ENCODE data around the gene RAD17. TPM values are rescaled to one million over a fixed set of nuclear protein-coding genes. Genes with fewer than 3 reads are reported as not detected.

The RAD17 gene
- total and polyA plus RNA-seq, 5 donors from 2014 or later: 16.5 to 23.3 (median 19.5) TPM

- Histone ChIP-seq H3K27me3 (ENCODE audit: control insufficient read depth, insufficient read depth, low read length) (no peaks in the 10 kb centered on the region), H3K9me3 (ENCODE audit: control insufficient read depth in 2 of 2, low read length in 2 of 2) (no peaks in the 10 kb centered on the region), H3K27ac (ENCODE audit: insufficient read depth, low read length, poor library complexity, severe bottlenecking) (peak within 1 kb of the TSS; percentile 41), H3K36me3 (ENCODE audit: control insufficient read depth, insufficient read depth, low read length) (peaks cover 6% of the 10 kb centered on the region), H3K4me3 (ENCODE audit: low read depth, low read length) (peak within 1 kb of the TSS; percentile 60), H3K4me1 (ENCODE audit: control insufficient read depth, insufficient read depth, low read length, poor library complexity, severe bottlenecking) (peaks cover 5% of the 10 kb centered on the region)
- no peaks in the 10 kb centered on the region for H3K27me3 Mint-ChIP-seq
- ATAC-seq (ENCODE audit: low read depth in 2 of 2) (peak; percentile 67 to 73), DNase-seq (peak; percentile 24 to 33 (median 28))
- H3K9me3 Mint-ChIP-seq: no peaks in the 10 kb centered on the region
- peak within 1 kb of the TSS; percentile 55 to 92 (median 72) for H3K27ac Mint-ChIP-seq
- peak within 1 kb of the TSS; percentile 67 to 87 (median 74) for H3K4me3 Mint-ChIP-seq
- H3K4me1 Mint-ChIP-seq: peaks cover 0 to 16% (median 7%) of the 10 kb centered on the region in 4 donors
- H3K36me3 Mint-ChIP-seq: peaks cover 5% of the 10 kb centered on the region
Measured at GRCh38 chr5:69414885-69415583, 45.4 kb downstream of the RAD17 start, which contains the start of gene MARVELD2. Gene MARVELD2 (plus strand): TSS chr5:69415116. CDS start chr5:69419386, 4,270 bp downstream.

DNA sequence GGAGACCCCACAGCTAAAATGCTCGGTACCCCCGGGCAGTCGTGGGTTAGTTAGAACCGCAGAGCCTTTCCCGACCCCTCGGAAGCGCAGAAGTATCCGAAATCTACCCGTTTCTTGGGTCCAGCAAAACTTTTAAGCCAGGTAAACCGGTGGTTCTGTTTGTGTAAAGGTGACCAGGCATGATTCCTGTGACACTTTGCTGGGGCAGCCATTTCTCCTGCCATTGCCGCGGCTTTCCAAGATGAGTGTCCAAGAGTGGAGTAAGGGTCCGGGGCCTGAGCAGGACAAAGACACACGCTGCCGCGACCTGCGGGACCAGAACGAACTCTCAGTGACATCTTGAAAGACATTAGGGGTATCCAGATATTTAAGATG, 46.0 kb downstream of the RAD17 start:
- H3K4me3 ChIP-seq (ENCODE audit: low read depth, low read length): peak overlapping the region; percentile 13
- H3K4me1 ChIP-seq (ENCODE audit: control insufficient read depth, insufficient read depth, low read length, poor library complexity, severe bottlenecking): peaks cover 5% of the 10 kb centered on the region
- H3K9me3 ChIP-seq (ENCODE audit: control insufficient read depth in 2 of 2, low read length in 2 of 2): no peaks in the 10 kb centered on the region
- H3K4me3 Mint-ChIP-seq: peak overlapping the region in 3 of 4 donors; percentile 65 to 87 (median 74)
- H3K36me3 Mint-ChIP-seq: peaks cover 5% of the 10 kb centered on the region
- H3K27ac Mint-ChIP-seq: peak overlapping the region in 2 of 3 donors; percentile 20 to 72
- no peaks in the 10 kb centered on the region for H3K27me3 Mint-ChIP-seq
- no peaks in the 10 kb centered on the region for H3K27me3 ChIP-seq (ENCODE audit: control insufficient read depth, insufficient read depth, low read length)
- ATAC-seq (ENCODE audit: low read depth in 2 of 2): no peak
- peaks cover 4% of the 10 kb centered on the region for H3K36me3 ChIP-seq (ENCODE audit: control insufficient read depth, insufficient read depth, low read length)
- no peaks in the 10 kb centered on the region for H3K9me3 Mint-ChIP-seq
- peaks cover 0 to 16% (median 7%) of the 10 kb centered on the region in 4 donors for H3K4me1 Mint-ChIP-seq
- no peak overlapping the region for H3K27ac ChIP-seq (ENCODE audit: insufficient read depth, low read length, poor library complexity, severe bottlenecking)
- DNase-seq: no peak

DNA sequence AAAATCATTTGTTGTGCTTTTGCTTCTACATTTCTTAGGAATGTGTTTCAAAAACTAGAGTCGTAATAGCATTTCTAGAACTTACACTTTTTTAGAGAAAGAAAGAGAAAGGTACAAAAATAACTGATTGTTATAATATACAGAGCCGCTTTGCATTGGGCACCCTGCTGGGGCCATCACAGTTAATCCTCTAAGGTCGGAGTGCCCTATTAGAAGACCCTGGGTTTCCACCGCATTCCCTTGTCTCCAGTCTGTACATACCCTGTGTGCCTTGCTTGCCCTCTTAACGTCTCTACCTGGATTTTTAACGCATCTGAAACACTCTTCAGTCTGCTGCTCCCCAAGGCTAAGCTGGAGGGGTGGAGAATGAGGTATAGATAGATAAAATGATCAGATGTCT, 46.6 kb downstream of the RAD17 start:
- Mint-ChIP-seq H3K36me3 (peaks cover 5% of the 10 kb centered on the region), H3K4me3 (peak overlapping the region; percentile 66 to 87 (median 76)), H3K27me3 (no peaks in the 10 kb centered on the region), H3K4me1 (peaks cover 0 to 16% (median 7%) of the 10 kb centered on the region in 4 donors), H3K27ac (peak overlapping the region in 2 of 3 donors; percentile 66 to 72), H3K9me3 (no peaks in the 10 kb centered on the region)
- Histone ChIP-seq H3K4me1 (ENCODE audit: control insufficient read depth, insufficient read depth, low read length, poor library complexity, severe bottlenecking) (peaks cover 5% of the 10 kb centered on the region), H3K27me3 (ENCODE audit: control insufficient read depth, insufficient read depth, low read length) (no peaks in the 10 kb centered on the region), H3K27ac (ENCODE audit: insufficient read depth, low read length, poor library complexity, severe bottlenecking) (no peak overlapping the region), H3K4me3 (ENCODE audit: low read depth, low read length) (no peak overlapping the region), H3K9me3 (ENCODE audit: control insufficient read depth in 2 of 2, low read length in 2 of 2) (no peaks in the 10 kb centered on the region), H3K36me3 (ENCODE audit: control insufficient read depth, insufficient read depth, low read length) (peaks cover 4% of the 10 kb centered on the region)
- DNase-seq: no peak
- ATAC-seq (ENCODE audit: low read depth in 2 of 2): no peak

GRCh38 chr5:69416699-69417098, 47.1 kb downstream of the RAD17 start:
- H3K27me3 Mint-ChIP-seq: no peaks in the 10 kb centered on the region
- no peak overlapping the region for H3K27ac Mint-ChIP-seq
- H3K27me3 ChIP-seq (ENCODE audit: control insufficient read depth, insufficient read depth, low read length): no peaks in the 10 kb centered on the region
- ATAC-seq (ENCODE audit: low read depth in 2 of 2): no peak
- H3K4me3 Mint-ChIP-seq: peak overlapping the region; percentile 55 to 85 (median 72)
- no peak overlapping the region for H3K27ac ChIP-seq (ENCODE audit: insufficient read depth, low read length, poor library complexity, severe bottlenecking)
- no peak overlapping the region for H3K4me3 ChIP-seq (ENCODE audit: low read depth, low read length)
- H3K4me1 ChIP-seq (ENCODE audit: control insufficient read depth, insufficient read depth, low read length, poor library complexity, severe bottlenecking): peaks cover 5% of the 10 kb centered on the region
- no peaks in the 10 kb centered on the region for H3K9me3 ChIP-seq (ENCODE audit: control insufficient read depth in 2 of 2, low read length in 2 of 2)
- no peaks in the 10 kb centered on the region for H3K9me3 Mint-ChIP-seq
- peaks cover under 1% of the 10 kb centered on the region for H3K36me3 Mint-ChIP-seq
- no peak for DNase-seq
- H3K36me3 ChIP-seq (ENCODE audit: control insufficient read depth, insufficient read depth, low read length): peaks cover 4% of the 10 kb centered on the region
- H3K4me1 Mint-ChIP-seq: peaks cover 0 to 16% (median 7%) of the 10 kb centered on the region in 4 donors

DNA sequence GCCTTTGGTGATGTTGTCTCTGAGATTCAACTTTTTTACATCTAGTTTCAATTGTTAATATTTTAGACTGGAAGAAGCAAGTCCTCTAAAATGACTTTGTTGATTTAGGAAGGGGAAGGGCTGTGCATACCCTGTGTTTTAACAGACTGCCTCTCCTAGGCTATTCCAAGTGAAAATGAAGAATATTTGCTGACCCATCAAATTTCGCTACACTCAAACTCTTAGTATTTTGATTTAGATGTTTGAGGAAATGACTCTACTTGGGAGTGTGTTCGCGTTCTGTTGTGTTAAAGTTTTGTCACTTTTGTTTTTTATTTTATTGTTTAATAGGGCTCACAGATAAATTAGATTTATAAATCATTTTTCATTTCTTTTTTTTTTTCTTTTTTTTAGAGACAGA, 48.9 kb downstream of the RAD17 start:
- Histone ChIP-seq H3K27me3 (ENCODE audit: control insufficient read depth, insufficient read depth, low read length) (no peaks in the 10 kb centered on the region), H3K27ac (ENCODE audit: insufficient read depth, low read length, poor library complexity, severe bottlenecking) (no peak overlapping the region), H3K4me3 (ENCODE audit: low read depth, low read length) (no peak overlapping the region), H3K4me1 (ENCODE audit: control insufficient read depth, insufficient read depth, low read length, poor library complexity, severe bottlenecking) (peaks cover 5% of the 10 kb centered on the region), H3K36me3 (ENCODE audit: control insufficient read depth, insufficient read depth, low read length) (peaks cover 4% of the 10 kb centered on the region), H3K9me3 (ENCODE audit: control insufficient read depth in 2 of 2, low read length in 2 of 2) (no peaks in the 10 kb centered on the region)
- H3K27me3 Mint-ChIP-seq: no peaks in the 10 kb centered on the region
- ATAC-seq (ENCODE audit: low read depth in 2 of 2) (no peak), DNase-seq (no peak)
- peak overlapping the region in 1 of 4 donors; percentile 33 for H3K4me3 Mint-ChIP-seq
- H3K9me3 Mint-ChIP-seq: peaks cover 0 to 4% (median 0%) of the 10 kb centered on the region in 7 donors
- H3K4me1 Mint-ChIP-seq: peaks cover 0 to 16% (median 7%) of the 10 kb centered on the region in 4 donors
- H3K27ac Mint-ChIP-seq: no peak overlapping the region
- H3K36me3 Mint-ChIP-seq: no peaks in the 10 kb centered on the region

DNA sequence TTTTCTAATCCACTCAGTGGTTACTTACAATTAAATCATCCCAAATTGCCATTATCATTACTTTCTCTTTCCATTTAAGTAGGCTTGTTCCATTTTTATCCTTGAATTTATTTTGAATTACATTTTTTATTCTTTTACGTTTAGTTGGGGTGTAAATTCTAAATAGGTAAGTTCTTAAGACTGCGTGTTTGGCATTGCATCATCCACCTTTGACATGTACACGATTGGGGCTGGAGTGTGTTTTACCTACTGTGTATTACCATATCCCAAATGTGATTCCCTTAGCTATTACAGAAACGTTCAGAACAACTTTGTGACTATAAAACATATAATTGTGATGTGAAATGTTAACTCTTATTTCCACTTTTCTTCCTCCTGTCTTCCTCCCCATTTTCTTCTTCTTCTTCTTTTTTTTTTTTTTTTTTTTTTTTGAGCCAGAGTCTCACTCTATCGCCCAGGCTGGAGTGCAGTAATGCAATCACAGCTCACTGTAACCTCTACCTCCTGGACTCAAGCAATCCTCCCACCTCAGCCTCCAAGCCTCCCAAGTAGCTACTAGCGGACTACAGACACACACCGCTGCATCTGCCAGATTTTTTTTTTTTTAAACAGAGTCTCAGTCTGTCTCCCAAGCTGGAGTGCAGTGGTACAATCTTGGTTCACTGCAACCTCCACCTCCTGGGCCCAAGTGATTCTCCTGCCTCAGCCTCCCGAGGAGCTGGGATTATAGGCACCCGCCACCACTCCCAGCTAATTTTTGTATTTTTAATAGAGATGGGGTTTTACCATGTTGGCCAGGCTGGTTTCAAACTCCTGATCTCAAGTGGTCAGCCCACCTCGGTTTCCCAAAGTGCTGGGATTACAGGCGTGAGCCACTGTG, 62.0 kb downstream of the RAD17 start:
- Histone ChIP-seq H3K9me3 (ENCODE audit: control insufficient read depth in 2 of 2, low read length in 2 of 2) (no peaks in the 10 kb centered on the region), H3K27ac (ENCODE audit: insufficient read depth, low read length, poor library complexity, severe bottlenecking) (no peak overlapping the region), H3K36me3 (ENCODE audit: control insufficient read depth, insufficient read depth, low read length) (no peaks in the 10 kb centered on the region), H3K27me3 (ENCODE audit: control insufficient read depth, insufficient read depth, low read length) (no peaks in the 10 kb centered on the region), H3K4me3 (ENCODE audit: low read depth, low read length) (no peak overlapping the region), H3K4me1 (ENCODE audit: control insufficient read depth, insufficient read depth, low read length, poor library complexity, severe bottlenecking) (no peaks in the 10 kb centered on the region)
- Mint-ChIP-seq H3K27me3 (no peaks in the 10 kb centered on the region), H3K27ac (no peak overlapping the region), H3K9me3 (no peaks in the 10 kb centered on the region), H3K36me3 (peaks cover 3% of the 10 kb centered on the region), H3K4me1 (no peaks in the 10 kb centered on the region), H3K4me3 (no peak overlapping the region)
- ATAC-seq (ENCODE audit: low read depth in 2 of 2): no peak
- DNase-seq: no peak

DNA sequence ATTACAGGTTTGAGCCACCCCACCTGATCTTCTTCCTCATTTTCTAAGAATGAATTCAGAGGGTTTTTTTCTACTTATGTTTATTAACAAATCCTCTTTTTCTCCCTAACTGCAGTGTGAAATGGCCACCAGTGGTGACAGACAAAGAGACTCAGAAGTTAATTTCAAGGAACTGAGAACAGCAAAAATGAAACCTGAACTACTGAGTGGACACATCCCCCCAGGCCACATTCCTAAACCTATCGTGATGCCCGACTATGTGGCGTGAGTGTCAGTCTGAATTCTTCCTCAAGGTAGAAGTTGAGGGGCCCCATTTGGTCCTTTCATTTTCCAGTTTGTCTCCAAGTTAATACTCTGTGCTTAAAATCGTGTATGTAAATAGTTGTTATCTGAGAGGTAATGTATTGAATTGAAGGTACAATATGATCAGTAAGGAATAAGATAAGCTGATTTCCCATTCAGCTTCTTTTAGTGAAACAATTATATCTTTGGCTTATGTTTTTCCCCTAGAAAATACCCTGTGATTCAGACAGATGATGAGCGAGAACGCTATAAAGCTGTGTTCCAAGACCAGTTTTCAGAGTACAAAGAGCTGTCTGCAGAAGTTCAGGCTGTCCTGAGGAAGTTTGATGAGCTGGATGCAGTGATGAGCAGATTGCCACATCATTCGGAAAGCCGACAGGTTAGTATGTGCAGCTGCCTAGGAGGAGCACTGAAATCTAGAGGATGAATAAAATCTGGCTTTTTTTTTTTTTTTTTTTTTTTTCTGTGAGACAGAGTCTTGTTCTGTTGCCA, 63.0 kb downstream of the RAD17 start:
- H3K27ac ChIP-seq (ENCODE audit: insufficient read depth, low read length, poor library complexity, severe bottlenecking): no peak overlapping the region
- H3K36me3 Mint-ChIP-seq: peaks cover 3% of the 10 kb centered on the region
- no peak overlapping the region for H3K4me3 ChIP-seq (ENCODE audit: low read depth, low read length)
- H3K4me3 Mint-ChIP-seq: no peak overlapping the region
- no peaks in the 10 kb centered on the region for H3K9me3 ChIP-seq (ENCODE audit: control insufficient read depth in 2 of 2, low read length in 2 of 2)
- H3K27me3 Mint-ChIP-seq: no peaks in the 10 kb centered on the region
- H3K36me3 ChIP-seq (ENCODE audit: control insufficient read depth, insufficient read depth, low read length): no peaks in the 10 kb centered on the region
- no peaks in the 10 kb centered on the region for H3K4me1 Mint-ChIP-seq
- ATAC-seq (ENCODE audit: low read depth in 2 of 2): no peak
- H3K27ac Mint-ChIP-seq: no peak overlapping the region
- no peaks in the 10 kb centered on the region for H3K4me1 ChIP-seq (ENCODE audit: control insufficient read depth, insufficient read depth, low read length, poor library complexity, severe bottlenecking)
- H3K27me3 ChIP-seq (ENCODE audit: control insufficient read depth, insufficient read depth, low read length): no peaks in the 10 kb centered on the region
- H3K9me3 Mint-ChIP-seq: no peaks in the 10 kb centered on the region
- DNase-seq: no peak

Data from CD4-positive, CD25-positive, alpha-beta regulatory T cell (primary cell).